GM19043 (cell line): Measurements from ENCODE around the gene ITSN1.
"Not testable (repeated sequence)": the region's sequence is repeated elsewhere in the genome, so short reads cannot be mapped to it uniquely, and the experiment has no call there.

Experiments
- ATAC-seq: cut with Tn5 transposase; IDR thresholded peaks from one replicate; pipeline ENCODE4 v1.9.1; 2021; ENCODE audit warnings: low read depth; ENCODE audit not compliant: unreplicated experiment

Gene ITSN1

DNA sequence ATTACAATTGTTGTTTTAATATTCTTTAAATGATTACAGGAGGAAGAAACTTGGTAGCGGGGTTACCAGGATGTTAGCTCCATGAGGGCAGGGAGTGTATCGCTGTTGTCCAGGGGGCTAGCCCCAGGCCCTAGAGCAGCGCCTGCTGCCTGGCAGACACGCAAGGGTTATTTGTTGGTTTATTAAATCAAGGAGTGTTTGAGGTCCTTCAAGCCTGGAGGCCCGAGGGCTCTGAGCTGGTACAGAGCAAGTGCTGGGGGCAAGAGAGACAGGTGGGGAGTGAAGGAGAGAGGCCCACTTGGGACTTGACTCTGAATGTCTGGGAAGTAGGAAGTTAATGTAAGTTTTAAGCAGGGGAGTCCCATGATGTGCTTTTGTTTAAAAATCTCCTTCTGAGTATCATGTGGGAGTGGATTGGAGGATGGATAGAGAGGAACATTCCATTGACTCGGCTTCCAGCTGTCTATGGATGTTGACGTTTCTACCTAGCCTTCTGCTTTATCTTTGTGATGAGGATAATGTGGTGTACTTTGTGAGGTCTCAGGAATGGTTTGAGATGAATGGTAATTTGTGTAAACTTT is 8.7 kb downstream of the ITSN1 start:
- ATAC-seq, result no peak

DNA sequence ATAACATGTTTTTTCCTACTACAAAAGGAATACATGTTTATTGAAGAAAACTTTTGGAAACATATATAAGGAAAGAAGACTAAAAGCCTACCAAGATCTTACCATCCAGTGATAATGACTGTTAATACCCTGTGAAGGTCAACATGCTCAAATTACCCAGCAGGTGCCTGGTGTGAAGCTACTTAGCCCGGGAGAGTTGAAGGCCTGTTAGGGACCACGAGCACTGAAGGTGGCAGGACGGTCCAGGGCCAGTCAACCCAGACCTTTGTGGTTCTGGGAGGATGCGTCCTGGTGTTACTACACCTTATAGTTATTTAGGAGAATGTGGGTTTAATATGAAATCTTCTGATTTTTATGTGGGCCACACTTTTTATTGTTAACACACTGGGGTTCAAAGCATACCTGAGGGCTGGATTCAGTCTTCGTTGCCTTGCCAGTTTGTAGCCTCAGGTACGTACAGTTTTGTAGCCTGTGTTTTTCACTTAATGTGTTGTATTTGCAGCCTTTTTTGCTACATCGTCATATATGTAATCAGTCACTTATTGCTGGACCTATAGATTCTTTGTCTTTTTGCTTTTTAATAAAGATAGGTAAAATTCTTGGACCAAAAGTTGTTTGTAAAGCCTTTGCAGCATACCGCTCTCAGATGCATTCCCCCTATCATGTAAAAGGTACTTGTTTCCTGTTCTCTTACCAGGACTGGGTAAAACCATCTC is 9.8 kb downstream of the ITSN1 start:
- no peak for ATAC-seq

DNA sequence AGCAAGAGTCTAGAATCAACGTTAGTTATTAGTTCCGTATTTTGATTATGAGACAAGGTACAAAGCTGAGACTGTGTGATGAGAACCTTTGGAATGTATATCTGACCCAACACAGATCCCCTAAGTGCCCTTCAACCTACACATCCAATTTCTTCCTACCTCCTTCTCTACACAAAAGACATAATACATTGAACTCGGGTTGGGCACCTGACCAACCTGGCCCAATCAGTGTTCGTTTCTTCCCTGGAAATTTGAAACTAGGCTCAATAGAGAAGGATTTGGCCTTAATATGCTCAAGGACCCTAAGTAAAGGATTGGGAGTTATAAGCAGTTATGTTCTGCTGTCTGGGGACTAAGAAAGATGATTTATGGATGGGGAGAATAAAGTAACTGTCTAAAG is 12.1 kb downstream of the ITSN1 start:
- no peak for ATAC-seq

DNA sequence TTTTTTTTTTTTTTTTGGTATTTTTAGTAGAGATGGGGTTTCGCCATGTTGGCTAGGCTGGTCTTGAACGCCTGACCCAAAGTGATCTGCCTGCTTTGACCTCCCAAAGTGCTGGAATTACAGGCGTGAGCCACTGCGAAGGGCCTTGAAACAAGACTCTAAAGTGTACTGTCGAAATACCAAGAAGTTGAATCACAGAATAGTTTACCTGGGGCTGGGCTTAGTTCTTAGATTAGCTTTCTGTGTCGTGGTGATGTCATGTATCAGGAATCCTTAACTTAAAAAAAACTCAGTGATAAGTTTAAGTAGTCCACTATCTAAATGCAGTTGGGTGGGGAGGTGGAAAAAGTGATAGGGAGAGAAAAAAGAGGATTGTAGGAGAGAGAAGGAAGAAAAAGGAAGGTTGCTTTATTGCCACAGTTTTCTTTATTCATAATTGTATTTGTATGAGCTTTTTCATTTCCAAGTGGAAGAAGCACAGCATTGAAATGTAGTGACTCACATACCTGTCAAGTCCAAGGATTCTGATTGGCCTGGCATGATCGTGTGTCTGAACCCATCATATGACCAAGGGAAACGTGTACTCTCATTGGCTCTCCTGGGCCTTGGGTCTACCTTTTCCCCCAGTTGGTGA is 13.4 kb downstream of the ITSN1 start:
- ATAC-seq, result no peak

DNA sequence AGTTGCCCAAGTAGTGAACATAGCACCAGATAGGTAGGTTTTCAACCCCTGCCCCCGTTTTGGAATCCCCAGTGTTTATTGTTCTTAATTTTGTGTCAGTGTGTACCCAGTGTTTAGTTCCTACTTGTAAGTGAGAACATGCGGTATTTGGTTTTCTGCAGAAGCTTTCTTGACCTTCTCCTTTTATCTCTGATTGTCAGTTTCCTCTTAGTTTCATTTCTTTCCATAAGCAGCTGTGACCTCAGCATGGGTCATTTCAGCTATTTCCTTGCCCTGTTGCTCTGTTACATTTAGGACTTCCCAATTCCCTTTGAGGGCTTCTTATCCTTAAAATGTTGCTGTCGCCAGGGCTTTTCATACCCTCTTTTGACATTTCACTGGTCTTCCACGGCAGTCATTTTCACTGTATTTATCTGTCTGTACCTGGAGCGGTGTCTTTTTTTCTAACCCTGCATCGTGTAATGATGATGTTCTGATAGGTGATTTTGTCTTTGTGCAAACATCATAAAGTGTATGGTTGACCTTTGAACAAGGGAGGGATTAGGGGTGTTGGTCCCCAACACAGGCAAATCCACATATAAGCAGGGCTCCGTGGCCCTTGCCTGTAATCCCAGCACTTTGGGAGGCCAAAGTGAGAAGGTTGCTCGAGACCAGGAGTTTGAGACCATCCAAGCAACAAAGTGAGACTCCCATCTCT is 15.0 kb downstream of the ITSN1 start:
- no peak for ATAC-seq

DNA sequence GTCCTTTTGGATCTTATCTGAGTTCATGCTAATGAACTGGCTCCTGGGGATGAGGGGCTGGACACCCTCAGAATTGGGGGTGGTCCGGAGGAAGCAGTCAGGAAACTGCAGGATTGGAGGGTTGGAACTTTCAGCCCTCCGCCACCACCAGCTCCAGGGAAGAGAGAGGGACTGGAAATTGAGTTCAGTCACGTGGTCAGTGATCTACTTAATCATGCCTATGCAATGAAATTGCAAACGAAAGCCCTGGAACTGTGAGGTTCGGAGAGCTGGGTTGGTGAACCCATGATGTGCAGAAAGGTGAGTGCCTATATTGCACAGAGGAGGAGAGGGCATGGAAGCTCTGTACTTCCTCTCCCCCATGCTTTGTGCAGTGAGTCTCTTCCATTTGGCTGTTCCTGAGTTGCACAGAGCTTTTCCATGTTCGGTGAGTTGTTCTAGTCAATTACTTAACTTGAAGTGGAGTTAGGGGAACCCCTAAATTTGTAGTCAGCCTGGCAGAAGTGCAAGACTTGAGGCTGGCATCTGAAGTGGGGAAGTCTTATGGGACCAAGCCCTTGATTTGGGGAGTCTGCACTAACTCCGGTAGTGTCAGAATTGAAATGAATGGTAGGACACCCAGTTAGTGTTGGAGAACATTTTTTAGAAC is 16.7 kb downstream of the ITSN1 start:
- ATAC-seq, result no peak

DNA sequence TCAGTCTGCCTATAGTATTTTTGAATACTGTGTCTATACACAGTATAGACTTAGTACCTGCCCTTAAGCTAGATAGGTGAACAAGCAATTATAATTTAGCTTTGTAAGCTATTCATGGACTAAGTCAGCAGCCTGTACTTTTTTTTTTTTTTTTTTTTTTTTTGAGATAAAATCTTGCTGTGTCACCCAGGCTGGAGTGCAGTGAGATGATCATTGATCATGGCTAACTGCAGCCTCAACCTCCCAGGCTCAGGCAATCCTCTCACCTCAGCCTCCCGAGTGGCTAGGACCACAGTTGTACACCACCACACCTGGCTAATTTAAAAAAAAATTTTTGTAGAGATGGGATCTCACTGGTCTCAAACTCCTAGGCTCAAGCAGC is 17.3 kb downstream of the ITSN1 start:
- ATAC-seq, result no peak

DNA sequence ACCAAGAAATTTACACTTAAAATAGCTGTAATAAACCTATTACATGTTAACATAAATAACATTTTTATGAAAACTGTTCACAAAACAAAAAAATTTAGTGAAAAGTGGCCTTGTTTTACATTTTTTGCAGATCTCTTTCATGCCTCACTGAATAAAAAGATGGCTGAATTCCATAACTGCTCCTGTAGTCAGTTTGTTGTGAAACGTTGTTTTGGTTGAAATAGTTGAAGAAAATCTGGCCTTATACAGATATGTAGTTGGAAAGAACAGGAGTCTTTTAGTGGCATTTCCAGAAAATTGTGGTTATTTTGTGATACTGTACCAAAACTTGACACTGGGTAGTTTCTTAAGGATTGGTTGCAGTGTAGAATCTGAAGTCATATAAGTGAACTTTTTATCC is 18.1 kb downstream of the ITSN1 start:
- ATAC-seq, result no peak

DNA sequence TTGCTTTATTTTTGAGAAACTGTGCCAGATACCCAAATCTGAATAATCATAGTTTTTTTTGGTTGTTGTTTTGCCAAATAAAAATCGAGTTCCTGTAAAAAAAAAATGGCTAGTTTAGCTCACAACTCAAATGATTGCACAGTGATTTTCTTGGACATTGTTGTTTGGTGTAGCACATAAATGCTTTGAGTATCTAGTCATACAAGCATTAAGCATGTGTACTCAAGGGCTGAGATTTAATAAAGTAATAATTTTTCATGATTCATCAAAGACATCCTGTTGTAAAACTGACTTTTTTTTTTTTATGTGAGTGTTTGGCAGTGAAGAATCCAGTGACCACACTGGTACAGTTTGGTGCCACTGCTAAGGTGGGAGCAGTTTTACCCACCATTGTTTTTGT is 18.8 kb downstream of the ITSN1 start:
- ATAC-seq, result no peak

DNA sequence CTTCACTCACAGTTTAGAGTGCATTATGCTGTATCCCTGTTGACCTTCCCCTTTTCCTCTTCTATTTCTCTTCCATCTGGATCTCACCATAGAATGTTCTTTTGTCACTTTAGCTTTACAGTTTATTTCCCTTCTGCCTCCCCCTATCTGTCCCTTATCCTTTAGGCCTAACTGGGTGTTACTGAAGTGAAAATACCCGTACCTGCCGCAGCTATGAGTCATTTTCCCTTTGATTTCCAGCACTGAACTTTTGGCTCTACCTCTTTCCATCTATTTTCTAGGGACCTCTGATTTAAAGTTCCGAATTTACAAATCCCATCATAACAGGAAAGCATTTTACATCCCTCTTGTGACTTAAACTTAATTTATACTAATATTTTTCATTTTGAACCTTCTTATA is 19.7 kb downstream of the ITSN1 start:
- no peak for ATAC-seq

GRCh38 chr21:33663241-33663640 is 20.9 kb downstream of the ITSN1 start:
- no peak for ATAC-seq

- no peak for ATAC-seq
These were observed 21.8 kb downstream of the ITSN1 start for GRCh38 chr21:33664135-33664534.

DNA sequence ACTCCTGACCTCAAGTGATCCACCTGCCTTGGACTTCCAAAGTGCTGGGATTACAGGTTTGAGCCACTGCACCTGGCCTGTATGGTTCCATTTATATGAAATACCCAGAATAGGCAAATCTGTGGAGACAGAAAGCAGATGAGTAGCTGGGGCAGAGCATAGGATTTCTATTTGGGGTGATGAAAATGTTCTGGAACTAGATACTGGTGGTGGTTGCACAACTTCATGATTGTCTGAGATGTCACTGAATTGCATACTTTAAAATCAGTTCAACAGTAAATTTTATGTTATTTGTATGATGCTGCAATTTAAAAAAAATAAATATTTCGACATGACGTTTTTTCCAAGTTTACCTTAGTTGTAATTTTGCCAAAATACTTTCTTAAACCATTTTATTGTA is 23.9 kb downstream of the ITSN1 start:
- no peak for ATAC-seq

DNA sequence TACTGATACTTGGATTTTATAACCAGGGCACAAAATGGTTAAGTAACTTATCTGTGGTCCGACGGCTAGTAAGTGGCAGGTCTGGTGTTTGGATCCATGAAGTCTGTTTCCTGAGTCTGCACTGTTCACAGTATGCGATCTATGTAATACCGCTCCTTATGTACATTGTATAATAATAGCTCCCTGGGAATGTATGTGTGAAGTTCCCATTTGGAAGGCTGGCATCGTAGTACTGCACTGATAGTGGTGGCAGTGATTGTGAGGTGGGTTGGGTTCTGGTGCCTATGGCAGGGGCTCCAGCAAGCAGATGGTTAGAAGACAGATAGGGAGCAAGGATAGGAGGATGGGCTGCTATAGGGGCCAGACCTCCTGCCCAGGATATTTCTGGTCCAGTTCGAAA is 25.3 kb downstream of the ITSN1 start:
- ATAC-seq, result no peak

GRCh38 chr21:33668180-33668579 is 25.9 kb downstream of the ITSN1 start:
- ATAC-seq, result no peak

- ATAC-seq, result no peak
These were observed 26.3 kb downstream of the ITSN1 start for GRCh38 chr21:33668620-33669019.

DNA sequence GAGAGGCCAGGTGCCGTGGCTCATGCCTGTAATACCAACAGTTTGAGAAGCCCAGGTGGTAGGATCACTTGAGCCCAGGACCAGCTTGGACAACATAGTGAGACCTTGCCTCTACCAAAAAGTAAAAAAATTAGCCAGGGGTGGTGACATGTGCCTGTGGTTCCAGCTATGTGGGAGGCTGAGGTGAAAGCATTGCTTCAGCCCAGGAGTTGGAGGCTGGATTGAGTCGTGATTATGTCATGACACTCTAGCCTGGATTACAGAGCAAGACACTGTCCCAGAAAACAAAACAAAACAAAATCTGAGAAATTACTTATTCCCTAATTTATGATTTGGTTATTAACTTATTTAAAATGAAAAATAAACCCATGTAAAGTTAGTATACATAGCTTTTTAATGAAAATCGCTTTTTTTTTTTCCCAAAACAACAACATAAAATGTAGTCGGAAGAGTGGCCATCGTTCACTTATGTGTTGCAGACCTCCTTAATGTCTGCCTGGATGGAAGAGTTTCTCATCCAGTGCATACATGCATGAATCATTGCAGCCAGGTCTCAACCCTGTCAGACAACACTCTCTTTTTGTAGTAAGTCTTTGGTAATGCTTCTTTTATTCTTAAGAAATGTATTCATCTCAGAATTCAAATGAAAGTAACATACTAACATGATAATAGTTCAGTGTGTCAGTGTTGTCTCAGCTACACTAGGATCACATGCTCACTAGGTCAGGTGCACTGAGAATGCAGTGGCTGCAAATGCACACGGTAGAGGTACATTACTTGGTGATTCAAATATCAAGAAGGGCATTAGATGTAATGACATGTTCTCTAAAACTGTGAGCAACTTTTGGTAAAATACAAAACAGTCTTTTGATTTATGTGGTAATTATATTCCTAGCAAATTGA is 28.0 kb downstream of the ITSN1 start:
- ATAC-seq, result no peak

- ATAC-seq, result no peak
These were observed 31.2 kb downstream of the ITSN1 start for GRCh38 chr21:33673473-33673872.

- ATAC-seq, result no peak
These were observed 31.9 kb downstream of the ITSN1 start for GRCh38 chr21:33674226-33674625.

DNA sequence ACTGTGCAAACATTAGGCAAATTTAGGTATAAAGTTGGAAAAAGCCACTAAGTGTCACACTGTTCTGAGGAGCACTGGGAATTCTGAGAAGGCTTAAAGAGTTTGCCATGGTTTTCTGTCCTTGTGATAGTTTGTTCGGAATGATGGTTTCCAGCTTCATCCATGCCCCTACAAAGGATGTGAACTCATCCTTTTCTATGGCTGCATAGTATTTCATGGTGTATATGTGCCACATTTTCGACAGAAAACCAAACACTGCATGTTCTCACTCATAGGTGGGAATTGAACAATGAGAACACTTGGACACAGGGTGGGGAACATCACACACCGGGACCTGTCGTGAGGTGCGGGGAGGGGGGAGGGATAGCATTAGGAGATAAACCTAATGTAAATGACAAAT is 34.4 kb downstream of the ITSN1 start:
- not testable (repeated sequence) for ATAC-seq
